ENCODE results near the gene IFIT1B.
A peak's percentile ranks its signal among the peaks of the same experiment; 100 is the strongest.

Gene IFIT1B

GRCh38 chr10:89369156-89370105 lies 8.4 kb upstream of the IFIT1B start:
- H3K4me3 ChIP-seq (ENCODE audit: low read depth, low read length): no peak overlapping the region
- no peak for DNase-seq (ENCODE audit: low read depth)

DNA sequence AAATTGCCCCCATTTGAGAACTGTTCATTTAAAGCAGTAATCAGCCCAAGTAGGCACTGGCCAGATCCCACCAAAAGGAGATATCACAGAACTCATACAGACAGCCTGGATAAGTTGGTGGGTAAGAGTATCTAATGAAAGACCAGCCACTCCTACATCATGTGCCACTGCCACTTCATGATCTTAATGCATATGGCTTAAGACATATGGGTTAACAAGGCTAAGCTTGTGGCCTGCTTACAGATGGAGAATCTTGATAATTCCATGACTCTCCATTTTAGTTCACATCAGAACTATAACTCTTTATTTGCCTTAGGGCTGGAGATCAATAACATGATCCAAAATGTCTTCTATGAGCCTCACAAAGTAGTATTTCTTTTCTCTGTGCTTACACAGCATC lies 6.8 kb upstream of the IFIT1B start:
- TF ChIP-seq, protein P1, sequence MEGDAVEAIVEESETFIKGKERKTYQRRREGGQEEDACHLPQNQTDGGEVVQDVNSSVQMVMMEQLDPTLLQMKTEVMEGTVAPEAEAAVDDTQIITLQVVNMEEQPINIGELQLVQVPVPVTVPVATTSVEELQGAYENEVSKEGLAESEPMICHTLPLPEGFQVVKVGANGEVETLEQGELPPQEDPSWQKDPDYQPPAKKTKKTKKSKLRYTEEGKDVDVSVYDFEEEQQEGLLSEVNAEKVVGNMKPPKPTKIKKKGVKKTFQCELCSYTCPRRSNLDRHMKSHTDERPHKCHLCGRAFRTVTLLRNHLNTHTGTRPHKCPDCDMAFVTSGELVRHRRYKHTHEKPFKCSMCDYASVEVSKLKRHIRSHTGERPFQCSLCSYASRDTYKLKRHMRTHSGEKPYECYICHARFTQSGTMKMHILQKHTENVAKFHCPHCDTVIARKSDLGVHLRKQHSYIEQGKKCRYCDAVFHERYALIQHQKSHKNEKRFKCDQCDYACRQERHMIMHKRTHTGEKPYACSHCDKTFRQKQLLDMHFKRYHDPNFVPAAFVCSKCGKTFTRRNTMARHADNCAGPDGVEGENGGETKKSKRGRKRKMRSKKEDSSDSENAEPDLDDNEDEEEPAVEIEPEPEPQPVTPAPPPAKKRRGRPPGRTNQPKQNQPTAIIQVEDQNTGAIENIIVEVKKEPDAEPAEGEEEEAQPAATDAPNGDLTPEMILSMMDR (IDR thresholded peaks at IDR 0.05; ENCODE audit: low read depth, low read length, missing control alignments): no peak
- DNase-seq (ENCODE audit: low read depth): no peak
- no peak overlapping the region for H3K4me3 ChIP-seq (ENCODE audit: low read depth, low read length)

More at GRCh38 chr10:89369156-89370105, 8.4 kb upstream of the IFIT1B start:
- TF ChIP-seq, protein P1 (IDR thresholded peaks at IDR 0.05; ENCODE audit: low read depth, low read length, missing control alignments): peak; percentile 51

- TF ChIP-seq, protein P1 (IDR thresholded peaks at IDR 0.05; ENCODE audit: low read depth, low read length, missing control alignments): no peak
- no peak for DNase-seq (ENCODE audit: low read depth)
- no peak overlapping the region for H3K4me3 ChIP-seq (ENCODE audit: low read depth, low read length)
Observed at GRCh38 chr10:89371987-89372386, 5.9 kb upstream of the IFIT1B start.

DNA sequence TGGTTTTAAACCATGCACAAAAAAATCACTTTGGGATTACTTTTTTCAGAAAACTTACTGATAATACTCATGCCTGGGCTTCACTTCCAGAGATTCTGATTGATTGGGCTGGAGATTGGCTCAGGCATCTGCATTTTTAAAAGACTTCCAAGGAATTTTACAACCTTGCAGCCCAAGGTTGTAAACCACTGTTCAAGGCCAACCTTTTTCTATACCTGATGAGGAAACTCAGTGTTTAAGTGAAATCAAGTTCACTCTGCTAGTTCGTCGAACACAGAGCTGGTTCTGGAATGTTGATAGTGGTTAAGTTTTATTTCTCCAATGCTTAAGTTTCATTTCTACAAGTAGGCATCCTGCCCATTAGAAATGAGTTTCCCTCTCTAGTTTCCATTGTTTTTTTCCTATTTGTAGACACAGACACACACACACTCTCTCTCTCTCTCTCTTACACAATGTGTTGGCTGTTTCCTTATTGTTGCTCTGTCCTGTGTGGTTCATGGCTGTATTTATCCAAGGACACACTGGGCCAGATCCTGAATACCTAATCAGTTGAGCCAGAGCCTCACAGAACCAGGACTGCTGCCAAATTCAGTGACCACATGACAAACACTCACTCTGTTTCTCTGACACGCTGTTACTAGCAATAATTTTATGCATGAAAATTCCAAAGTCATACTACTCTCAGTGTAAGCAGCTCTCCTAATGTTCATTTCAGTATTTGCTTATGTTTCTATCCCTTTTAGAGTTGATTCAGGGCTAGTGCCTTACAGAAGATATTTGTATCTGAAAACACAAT lies 3.7 kb upstream of the IFIT1B start:
- no peak for DNase-seq (ENCODE audit: low read depth)
- TF ChIP-seq, protein P1 (IDR thresholded peaks at IDR 0.05; ENCODE audit: low read depth, low read length, missing control alignments): no peak
- no peak overlapping the region for H3K4me3 ChIP-seq (ENCODE audit: low read depth, low read length)

DNA sequence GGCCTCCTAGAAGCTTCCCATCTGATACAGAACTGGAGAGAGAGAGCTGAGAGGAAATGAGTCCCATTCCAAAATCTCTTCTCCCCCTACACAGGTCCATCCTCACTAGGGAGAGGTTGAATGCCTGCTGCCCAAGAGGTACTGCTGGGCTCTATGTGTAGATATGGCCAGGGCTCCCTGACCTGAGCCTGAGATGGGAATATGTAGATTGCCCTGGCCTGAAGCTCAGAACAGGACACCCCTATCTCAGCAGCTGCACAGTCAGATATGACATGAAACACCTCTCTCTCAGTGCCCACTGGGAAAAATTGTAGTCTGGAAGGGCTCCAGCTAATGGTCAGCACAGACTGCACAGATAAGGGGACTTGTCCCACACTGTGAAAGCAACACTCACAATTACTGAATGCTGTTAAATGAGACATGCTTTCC lies 3.1 kb upstream of the IFIT1B start:
- DNase-seq (ENCODE audit: low read depth): no peak
- no peak overlapping the region for H3K4me3 ChIP-seq (ENCODE audit: low read depth, low read length)
- TF ChIP-seq, protein P1 (IDR thresholded peaks at IDR 0.05; ENCODE audit: low read depth, low read length, missing control alignments): no peak

DNA sequence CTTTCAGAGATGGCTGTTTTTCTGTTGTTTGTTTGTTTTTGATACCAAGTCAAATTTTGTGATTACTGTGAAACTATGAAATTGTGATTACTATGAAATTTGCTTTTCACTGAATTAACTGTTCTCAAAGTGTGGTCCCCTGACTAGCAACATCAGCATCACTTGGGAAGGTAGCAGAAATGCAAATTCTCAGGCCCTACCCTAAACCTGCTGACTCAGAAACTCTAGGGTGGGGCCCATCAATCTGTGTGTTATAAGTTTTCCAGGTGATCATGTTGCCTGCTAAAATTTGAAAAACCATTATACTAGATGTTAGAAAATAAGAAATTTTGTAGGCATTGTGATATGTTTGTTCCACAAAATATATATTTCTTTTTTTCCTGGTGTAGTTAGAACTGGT lies 1.2 kb downstream of the IFIT1B start:
- no peak for DNase-seq (ENCODE audit: low read depth)
- TF ChIP-seq, protein P1 (IDR thresholded peaks at IDR 0.05; ENCODE audit: low read depth, low read length, missing control alignments): no peak

More for the DNA sequence above, 1.2 kb downstream of the IFIT1B start:
- H3K4me3 ChIP-seq (ENCODE audit: low read depth, low read length): no peak overlapping the region
